Neuron (in vitro differentiated cells): ENCODE measurements around the gene FAHD1.

Source experiments
- H2AFZ ChIP-seq: one replicate; pipeline ENCODE4 v1.6.1; 2013; ENCODE audit warnings: low read depth, mild to moderate bottlenecking, inconsistent platforms, low read length, moderate library complexity
- H3K27me3 ChIP-seq: one replicate; pipeline ENCODE4 v1.6.1; 2013; ENCODE audit warnings: low read length; ENCODE audit not compliant: insufficient read depth
- H3K36me3 ChIP-seq: one replicate; pipeline ENCODE4 v1.6.1; 2013; ENCODE audit warnings: low read length; ENCODE audit not compliant: insufficient read depth
- H3K4me1 ChIP-seq: one replicate; pipeline ENCODE4 v1.6.1; 2013; ENCODE audit warnings: low read length; ENCODE audit not compliant: insufficient read depth
- H3K4me3 ChIP-seq: 2 replicates; pipeline ENCODE4 v1.5.1; 2013; ENCODE audit warnings: mild to moderate bottlenecking, low read length, moderate library complexity
- H3K9me3 ChIP-seq: one replicate; pipeline ENCODE4 v1.6.1; 2013; ENCODE audit warnings: low read length

The FAHD1 gene

GRCh38 chr16:1826691-1827573 is at the start of gene FAHD1, which contains the start of gene HAGH:
TSS of gene FAHD1 (plus strand) at chr16:1827206. CDS start at chr16:1827239, 33 bp downstream.
TSS of gene HAGH (minus strand) at chr16:1826825. CDS start at chr16:1826787, 38 bp downstream.
- no peaks in the 10 kb centered on the region for H3K27me3 ChIP-seq
- peak within 1 kb of the TSS; percentile 71 for H3K4me3 ChIP-seq
- H3K4me1 ChIP-seq: peaks cover 21% of the 10 kb centered on the region
- peak within 1 kb of the TSS; percentile 64 for H2AFZ ChIP-seq
- peaks cover 25% of the 10 kb centered on the region for H3K36me3 ChIP-seq
- H3K9me3 ChIP-seq: no peaks in the 10 kb centered on the region

- Histone ChIP-seq H3K27me3 (no peaks in the 10 kb centered on the region), H2AFZ (no peak overlapping the region), H3K4me1 (peaks cover 23% of the 10 kb centered on the region), H3K9me3 (no peaks in the 10 kb centered on the region), H3K4me3 (no peak overlapping the region), H3K36me3 (peaks cover 46% of the 10 kb centered on the region)
These were observed 49.4 kb upstream of the FAHD1 start for GRCh38 chr16:1777375-1778199.

- Histone ChIP-seq H2AFZ (no peak overlapping the region), H3K27me3 (no peaks in the 10 kb centered on the region), H3K36me3 (peaks cover 46% of the 10 kb centered on the region), H3K4me3 (no peak overlapping the region), H3K9me3 (no peaks in the 10 kb centered on the region), H3K4me1 (peaks cover 23% of the 10 kb centered on the region)
These were observed 48.5 kb upstream of the FAHD1 start for GRCh38 chr16:1778200-1779179.

GRCh38 chr16:1779234-1779701 is 47.7 kb upstream of the FAHD1 start:
- Histone ChIP-seq H3K36me3 (peaks cover 46% of the 10 kb centered on the region), H3K4me3 (no peak overlapping the region)

GRCh38 chr16:1779741-1780676 is 47.0 kb upstream of the FAHD1 start:
- Histone ChIP-seq H3K4me3 (no peak overlapping the region), H3K9me3 (no peaks in the 10 kb centered on the region), H3K4me1 (peaks cover 16% of the 10 kb centered on the region), H3K27me3 (no peaks in the 10 kb centered on the region), H2AFZ (no peak overlapping the region), H3K36me3 (peaks cover 46% of the 10 kb centered on the region)

More at GRCh38 chr16:1779234-1779701, 47.7 kb upstream of the FAHD1 start:
- Histone ChIP-seq H2AFZ (no peak overlapping the region), H3K4me1 (peaks cover 21% of the 10 kb centered on the region), H3K9me3 (no peaks in the 10 kb centered on the region), H3K27me3 (no peaks in the 10 kb centered on the region)

- no peak overlapping the region for H2AFZ ChIP-seq
- peaks cover 16% of the 10 kb centered on the region for H3K4me1 ChIP-seq
- peaks cover 46% of the 10 kb centered on the region for H3K36me3 ChIP-seq
- H3K27me3 ChIP-seq: no peaks in the 10 kb centered on the region
- peak overlapping the region; percentile 95 for H3K4me3 ChIP-seq
- no peaks in the 10 kb centered on the region for H3K9me3 ChIP-seq
These were observed 46.3 kb upstream of the FAHD1 start for GRCh38 chr16:1780677-1781072.

- peak overlapping the region; percentile 95 for H3K4me3 ChIP-seq
- H3K36me3 ChIP-seq: peaks cover 43% of the 10 kb centered on the region
- H3K27me3 ChIP-seq: no peaks in the 10 kb centered on the region
- H3K4me1 ChIP-seq: peaks cover 16% of the 10 kb centered on the region
- H2AFZ ChIP-seq: no peak overlapping the region
- no peaks in the 10 kb centered on the region for H3K9me3 ChIP-seq
These were observed 45.8 kb upstream of the FAHD1 start for GRCh38 chr16:1781254-1781653.

GRCh38 chr16:1781758-1782407 is 45.1 kb upstream of the FAHD1 start:
- peaks cover 16% of the 10 kb centered on the region for H3K4me1 ChIP-seq
- no peaks in the 10 kb centered on the region for H3K9me3 ChIP-seq
- peaks cover 45% of the 10 kb centered on the region for H3K36me3 ChIP-seq
- no peaks in the 10 kb centered on the region for H3K27me3 ChIP-seq
- no peak overlapping the region for H2AFZ ChIP-seq
- peak overlapping the region; percentile 95 for H3K4me3 ChIP-seq

GRCh38 chr16:1782408-1783264 is 44.4 kb upstream of the FAHD1 start, which contains the start of the genes NUBP2 and SPSB3:
TSS of gene NUBP2 (plus strand) at chr16:1782960. CDS start at chr16:1783021, 61 bp downstream.
TSS of gene SPSB3 (minus strand) at chr16:1782571. CDS start at chr16:1781483, 1,088 bp downstream.
- Histone ChIP-seq H3K4me1 (peaks cover 16% of the 10 kb centered on the region), H2AFZ (no peak within 1 kb of the TSS), H3K27me3 (no peaks in the 10 kb centered on the region), H3K4me3 (peak within 1 kb of the TSS; percentile 95), H3K36me3 (peaks cover 45% of the 10 kb centered on the region), H3K9me3 (no peaks in the 10 kb centered on the region)

- Histone ChIP-seq H3K4me1 (peaks cover 16% of the 10 kb centered on the region), H3K9me3 (no peaks in the 10 kb centered on the region), H3K36me3 (peaks cover 49% of the 10 kb centered on the region), H3K27me3 (no peaks in the 10 kb centered on the region), H2AFZ (no peak overlapping the region), H3K4me3 (no peak overlapping the region)
These were observed 41.8 kb upstream of the FAHD1 start for GRCh38 chr16:1784977-1785845.
